Psoas muscle (tissue), 8 donors: ENCODE data around the gene CADM2. TPM values are rescaled to one million over a fixed set of nuclear protein-coding genes. Genes with fewer than 3 reads are reported as not detected.
A peak's percentile ranks its signal among the peaks of the same experiment; 100 is the strongest.

Source experiments
- ATAC-seq, 4 donors: fragments of 200-7000 bp; cut with Tn5 transposase; one replicate each; pipeline ENCODE4 v1.9.1; 2020; ENCODE audit warnings: moderate library complexity in 3 of 4, mild to moderate bottlenecking in 2 of 4
- DNase-seq, 2 donors: peaks; one replicate each; pipeline ENCODE4 v3.0.0-alpha.2; 2020
- H3K27ac ChIP-seq: fragments of 200-600 bp; one replicate; pipeline ENCODE4 v1.8.0; 2022
- H3K27me3 ChIP-seq, 3 donors: fragments of 200-600 bp in 1 of 3; one replicate each; pipeline versions ENCODE4 v1.6.1 to v1.8.0; 2013 to 2022; ENCODE audit warnings: low read length in 2 of 3, mild to moderate bottlenecking in 2 of 3, moderate library complexity in 1 of 3; ENCODE audit not compliant: insufficient read depth in 3 of 3
- H3K36me3 ChIP-seq, 2 donors: fragments of 200-600 bp in 1 of 2; one replicate each; pipeline versions ENCODE4 v1.6.1 to v1.8.0; 2013 to 2022; ENCODE audit warnings: low read depth in 1 of 2, mild to moderate bottlenecking in 1 of 2, moderate library complexity in 1 of 2; ENCODE audit not compliant: insufficient read depth in 1 of 2
- H3K4me1 ChIP-seq: fragments of 200-600 bp; one replicate; pipeline ENCODE4 v1.8.0; 2022
- H3K4me3 ChIP-seq: fragments of 200-600 bp; one replicate; pipeline ENCODE4 v1.8.0; 2022; ENCODE audit warnings: mild to moderate bottlenecking
- H3K9me3 ChIP-seq: fragments of 200-600 bp; one replicate; pipeline ENCODE4 v1.8.0; 2022
- CTCF ChIP-seq: fragments of 200-600 bp; IDR thresholded peaks from one replicate; pipeline ENCODE4 v1.8.0; 2022; ENCODE audit warnings: antibody characterized with exemption
- WGBS, 3 donors: extraction: QIAGEN DNeasy Blood & Tissue Kit; methylation state at CpG; one replicate each; pipeline versions ENCODE4 v1.1.6 to v1.1.7; 2013; 5-methylcytosine and 5-hydroxymethylcytosine counted together
- intact Hi-C, 2 donors: fragments of 100-400 bp; cut with DNase I; formaldehyde crosslinking; loops; one replicate each; pipeline versions ENCODE4 v1.11.0 to v1.14.2; 2022
- polyA plus RNA-seq, 3 donors: library from polyadenylated mRNA; stranded (reverse); fragments of 200-250 nt; gene quantifications; one replicate each; pipeline ENCODE4 v1.2.3, GENCODE V29; 2013
- total RNA-seq, 4 donors: library from RNA; stranded (reverse); fragmentation: NEBNext Ultra II Directional in 2 of 4; extraction: Animal tissue kit (Norgen Biotek cat#: 25700) in 2 of 4; gene quantifications; one replicate each; pipeline versions ENCODE4 v1.2.1 to v1.2.4, GENCODE V29; 2021 to 2023
- donor health status: healthy with polysubstance abuse.
- donor health status: DM: no; HTN: no; CAD: no; lungs with moderate emphysema.
- donor health status: Bipolar disorder and iron deficiency.
- donor health status: healthy.
- donor health status: DM: yes; HTN: yes; CAD: no.
- donor health status: DM: no; HTN: no; CAD: no.
- donor health status: DM: no; HTN: no; CAD: no.
- donor health status: DM: yes; HTN: yes; CAD: no.

CADM2 gene
- total and polyA plus RNA-seq, 7 donors: 3.6 to 15.7 (median 6.3) TPM

GRCh38 chr3:85576697-85577200 lies 618.0 kb downstream of the CADM2 start:
- 77 to 82% (median 80%) methylated on average over 4 of the region's 4 CpGs for WGBS, 3 donors
- Histone ChIP-seq H3K4me1 (no peaks in the 10 kb centered on the region), H3K9me3 (no peaks in the 10 kb centered on the region), H3K36me3 (no peaks in the 10 kb centered on the region), H3K27me3 (no peaks in the 10 kb centered on the region), H3K27ac (no peak overlapping the region), H3K4me3 (no peak overlapping the region)
- intact Hi-C loops: loop anchor here in 1 of 2 donors (5.0 kb wide), 1 partner anchor 1029 kb away; no protein-coding TSS in a partner anchor
- no peak for TF ChIP-seq CTCF
- ATAC-seq (no peak), DNase-seq (no peak)

- intact Hi-C loops: no loop called here
- no peaks in the 10 kb centered on the region for H3K9me3 ChIP-seq
- DNase-seq (no peak), ATAC-seq (peak in 2 of 4 donors; percentile 36 to 64)
- no peaks in the 10 kb centered on the region for H3K36me3 ChIP-seq
- H3K27ac ChIP-seq: no peak overlapping the region
- H3K4me3 ChIP-seq: peak overlapping the region; percentile 7
- WGBS, 3 donors: 48 to 69% (median 49%) methylated on average over 7 of the region's 7 CpGs
- TF ChIP-seq CTCF: no peak
- no peaks in the 10 kb centered on the region for H3K4me1 ChIP-seq
- H3K27me3 ChIP-seq: no peaks in the 10 kb centered on the region
These were observed 626.1 kb downstream of the CADM2 start for GRCh38 chr3:85584779-85585356.

GRCh38 chr3:85586018-85586417 lies 627.2 kb downstream of the CADM2 start:
- H3K36me3 ChIP-seq: no peaks in the 10 kb centered on the region
- no peak for TF ChIP-seq CTCF
- no peak for DNase-seq
- no peaks in the 10 kb centered on the region for H3K27me3 ChIP-seq
- WGBS, 3 donors: 81 to 89% (median 86%) methylated on average over 3 of the region's 3 CpGs
- no peak overlapping the region for H3K27ac ChIP-seq
- no peaks in the 10 kb centered on the region for H3K4me1 ChIP-seq
- no peaks in the 10 kb centered on the region for H3K9me3 ChIP-seq
- H3K4me3 ChIP-seq: no peak overlapping the region
- no peak for ATAC-seq
- intact Hi-C loops: no loop called here

- TF ChIP-seq CTCF: no peak
- ATAC-seq: no peak
- no peak overlapping the region for H3K4me3 ChIP-seq
- H3K4me1 ChIP-seq: no peaks in the 10 kb centered on the region
- 67 to 73% (median 70%) methylated on average over 3 of the region's 3 CpGs for WGBS, 3 donors
- H3K36me3 ChIP-seq: no peaks in the 10 kb centered on the region
- DNase-seq: no peak
- no peak overlapping the region for H3K27ac ChIP-seq
- no peaks in the 10 kb centered on the region for H3K9me3 ChIP-seq
- intact Hi-C loops: no loop called here
- H3K27me3 ChIP-seq: no peaks in the 10 kb centered on the region
These were observed 630.4 kb downstream of the CADM2 start for GRCh38 chr3:85589145-85589544.

- intact Hi-C loops: no loop called here
- Histone ChIP-seq H3K4me3 (no peak overlapping the region), H3K4me1 (no peaks in the 10 kb centered on the region), H3K27me3 (no peaks in the 10 kb centered on the region), H3K27ac (no peak overlapping the region), H3K9me3 (no peaks in the 10 kb centered on the region), H3K36me3 (no peaks in the 10 kb centered on the region)
- 42 to 55% (median 42%) methylated on average over 2 of the region's 2 CpGs for WGBS, 3 donors
- no peak for TF ChIP-seq CTCF
- DNase-seq (no peak), ATAC-seq (no peak)
These were observed 632.7 kb downstream of the CADM2 start for GRCh38 chr3:85591451-85591850.
